Heart left ventricle (tissue), 16 donors: ENCODE measurements around the gene NFATC1. TPM values are rescaled to one million over a fixed set of nuclear protein-coding genes. Genes with fewer than 3 reads are reported as not detected.

Source experiments
- ATAC-seq, 4 donors: fragments of 200-7000 bp; cut with Tn5 transposase; one replicate each; pipeline ENCODE4 v1.9.1; 2020 to 2022; ENCODE audit warnings: moderate library complexity in 4 of 4, mild to moderate bottlenecking in 3 of 4, moderate number of reproducible peaks in 1 of 4
- DNase-seq, 5 donors: peaks; one replicate each; pipeline ENCODE4 v3.0.0-alpha.2; 2020
- H3K27ac ChIP-seq, 12 donors: fragments of 200-600 bp; sonication (generic) in 4 of 12; one replicate each; pipeline versions ENCODE4 v1.5.0 to v1.8.0; 2016 to 2022; ENCODE audit warnings: mild to moderate bottlenecking in 2 of 12
- H3K27me3 ChIP-seq, 9 donors: fragments of 200-600 bp; sonication (generic) in 2 of 9; one replicate each; pipeline versions ENCODE4 v1.5.1 to v1.8.0; 2016 to 2022; ENCODE audit warnings: mild to moderate bottlenecking in 3 of 9
- H3K36me3 ChIP-seq, 9 donors: fragments of 200-600 bp; sonication (generic) in 2 of 9; one replicate each; pipeline versions ENCODE4 v1.5.0 to v1.8.0; 2018 to 2022; ENCODE audit warnings: mild to moderate bottlenecking in 2 of 9
- H3K4me1 ChIP-seq, 12 donors: fragments of 200-600 bp; sonication (generic) in 4 of 12; one replicate each; pipeline versions ENCODE4 v1.5.0 to v1.8.0; 2016 to 2022; ENCODE audit warnings: mild to moderate bottlenecking in 3 of 12
- H3K4me3 ChIP-seq, 12 donors: fragments of 200-600 bp; sonication (generic) in 4 of 12; one replicate each; pipeline versions ENCODE4 v1.5.0 to v1.8.0; 2017 to 2022; ENCODE audit warnings: mild to moderate bottlenecking in 9 of 12, moderate library complexity in 4 of 12
- H3K9me3 ChIP-seq, 12 donors: fragments of 200-600 bp; sonication (generic) in 4 of 12; one replicate each; pipeline versions ENCODE4 v1.5.0 to v1.8.0; 2016 to 2022; ENCODE audit warnings: mild to moderate bottlenecking in 1 of 12
- POLR2A ChIP-seq, 2 donors: fragments of 450-650 bp; IDR thresholded peaks; one replicate each; pipeline ENCODE4 v1.6.1; 2017; ENCODE audit warnings: antibody characterized with exemption in 2 of 2, mild to moderate bottlenecking in 2 of 2, moderate library complexity in 2 of 2
- WGBS, 4 donors: extraction: QIAGEN DNeasy Blood & Tissue Kit in 2 of 4; methylation state at CpG; one replicate each; pipeline versions ENCODE4 v1.1.5 to v1.1.7; 2013 to 2018; 5-methylcytosine and 5-hydroxymethylcytosine counted together
- intact Hi-C, 10 donors: fragments of 100-400 bp; cut with DNase I; formaldehyde crosslinking; loops; one replicate each; pipeline versions ENCODE4 v1.11.1 to v1.14.2; 2022
- polyA plus RNA-seq, 2 donors: library from polyadenylated mRNA; stranded (reverse); fragments of 200-250 nt; gene quantifications; one replicate each; pipeline ENCODE4 v1.2.3, GENCODE V29; 2013
- total RNA-seq, 9 donors: library from RNA; depleted of rRNA in 2 of 9; stranded (reverse); fragments of >200 nt in 2 of 9; fragmentation: NEBNext Ultra II Directional in 3 of 9; extraction: Animal tissue kit (Norgen Biotek cat#: 25700) in 3 of 9; gene quantifications; one replicate each; pipeline versions ENCODE4 v1.1.0 to v1.2.4, GENCODE V29; 2016 to 2023
- TF ChIP-seq, protein P1 (sequence below), 12 donors: fragments of 200-600 bp; sonication (generic) in 4 of 12; IDR thresholded peaks; one replicate each; pipeline versions ENCODE4 v1.5.0 to v1.8.0; 2018 to 2022; ENCODE audit warnings: antibody characterized with exemption in 12 of 12, mild to moderate bottlenecking in 5 of 12
- donor health status: ischemic (EF 13 %, LVEDD 7.1; RV severe dilation, severe dysfunction).
- donor health status: healthy with polysubstance abuse.
- donor health status: DM: no; HTN: yes; CAD: no.
- donor health status: DM: no; HTN: no; CAD: no.
- donor health status: ischemic (EF 25% LVEDD 6.9; RV normal size, moderate dysfunction).
- donor health status: ischemic (EF 25% LVEDD 5.7; RV mildly dilated, moderate dysfunction).
- donor health status: healthy.
- donor health status: DM: yes; HTN: yes; CAD: no.
- donor health status: ischemic (EF 35%, LVEDD 5.7; RV mildly dilated, moderate dysfunction).
- donor health status: nonischemic (EF 11% LVEDD 7.7; RV severe dilation, severe dysfunction).
- donor health status: DM: yes; HTN: yes; CAD: no.
- donor health status: PGD.
- donor health status: ischemic (EF 29% LVEDD 5.4; RV normal size, mild dysfunction).
- donor health status: nonischemic (EF 23%, LVEDD 6.1; RV moderate dilation, normal function).

NFATC1 gene
- total and polyA plus RNA-seq, 11 donors = 6.5 to 26.7 (median 15.3) TPM

- Histone ChIP-seq H3K4me1 (peaks cover 0 to 25% (median 1%) of the 10 kb centered on the region in 12 donors), H3K27ac (no peak overlapping the region), H3K4me3 (no peak overlapping the region), H3K36me3 (peaks cover 0 to 22% (median 3%) of the 10 kb centered on the region in 9 donors), H3K9me3 (no peaks in the 10 kb centered on the region), H3K27me3 (no peaks in the 10 kb centered on the region)
- WGBS, 4 donors = 96 to 97% (median 97%) methylated on average over 30 to 36 of the region's 36 CpGs
- TF ChIP-seq, protein P1, sequence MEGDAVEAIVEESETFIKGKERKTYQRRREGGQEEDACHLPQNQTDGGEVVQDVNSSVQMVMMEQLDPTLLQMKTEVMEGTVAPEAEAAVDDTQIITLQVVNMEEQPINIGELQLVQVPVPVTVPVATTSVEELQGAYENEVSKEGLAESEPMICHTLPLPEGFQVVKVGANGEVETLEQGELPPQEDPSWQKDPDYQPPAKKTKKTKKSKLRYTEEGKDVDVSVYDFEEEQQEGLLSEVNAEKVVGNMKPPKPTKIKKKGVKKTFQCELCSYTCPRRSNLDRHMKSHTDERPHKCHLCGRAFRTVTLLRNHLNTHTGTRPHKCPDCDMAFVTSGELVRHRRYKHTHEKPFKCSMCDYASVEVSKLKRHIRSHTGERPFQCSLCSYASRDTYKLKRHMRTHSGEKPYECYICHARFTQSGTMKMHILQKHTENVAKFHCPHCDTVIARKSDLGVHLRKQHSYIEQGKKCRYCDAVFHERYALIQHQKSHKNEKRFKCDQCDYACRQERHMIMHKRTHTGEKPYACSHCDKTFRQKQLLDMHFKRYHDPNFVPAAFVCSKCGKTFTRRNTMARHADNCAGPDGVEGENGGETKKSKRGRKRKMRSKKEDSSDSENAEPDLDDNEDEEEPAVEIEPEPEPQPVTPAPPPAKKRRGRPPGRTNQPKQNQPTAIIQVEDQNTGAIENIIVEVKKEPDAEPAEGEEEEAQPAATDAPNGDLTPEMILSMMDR (IDR thresholded peaks at IDR 0.05) = no peak
- no peak for TF ChIP-seq POLR2A (IDR thresholded peaks at IDR 0.05)
- ATAC-seq = no peak
- intact Hi-C loops = no loop called here
- peak in 2 of 5 donors; percentile 5 to 49 for DNase-seq
Observed at GRCh38 chr18:79513381-79514081, 117.8 kb downstream of the NFATC1 start.

DNA sequence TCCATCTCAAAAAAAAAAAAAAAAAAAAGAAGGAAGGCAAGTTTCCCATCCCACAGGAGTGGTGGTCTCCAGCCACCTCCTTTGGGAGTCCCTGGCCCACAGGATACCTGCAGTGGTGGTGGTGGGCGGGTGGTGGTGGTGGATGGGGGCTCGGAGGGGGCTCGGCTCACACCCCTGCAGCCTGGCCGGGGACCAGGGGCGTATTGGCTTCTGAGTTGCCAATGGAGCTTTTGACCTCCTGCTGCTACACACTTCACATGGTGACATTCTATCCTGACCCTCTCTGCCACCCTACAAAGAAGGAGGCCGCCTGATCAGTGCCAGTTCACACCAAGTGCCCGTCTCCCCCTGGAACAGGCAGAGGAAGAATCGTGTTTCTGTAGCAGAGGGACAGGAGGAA lies 119.6 kb downstream of the NFATC1 start:
- no peak overlapping the region for H3K4me3 ChIP-seq
- ATAC-seq (no peak), DNase-seq (peak in 1 of 5 donors; percentile 32)
- H3K9me3 ChIP-seq = no peaks in the 10 kb centered on the region
- intact Hi-C loops = no loop called here
- no peaks in the 10 kb centered on the region for H3K27me3 ChIP-seq
- H3K36me3 ChIP-seq = peaks cover 0 to 14% (median 0%) of the 10 kb centered on the region in 9 donors
- H3K4me1 ChIP-seq = peaks cover 0 to 24% (median 5%) of the 10 kb centered on the region in 12 donors
- no peak overlapping the region for H3K27ac ChIP-seq
- WGBS, 4 donors = 82 to 86% (median 84%) methylated on average over 8 of the region's 8 CpGs
- TF ChIP-seq, protein P1 (IDR thresholded peaks at IDR 0.05) = no peak
- TF ChIP-seq POLR2A (IDR thresholded peaks at IDR 0.05) = no peak

DNA sequence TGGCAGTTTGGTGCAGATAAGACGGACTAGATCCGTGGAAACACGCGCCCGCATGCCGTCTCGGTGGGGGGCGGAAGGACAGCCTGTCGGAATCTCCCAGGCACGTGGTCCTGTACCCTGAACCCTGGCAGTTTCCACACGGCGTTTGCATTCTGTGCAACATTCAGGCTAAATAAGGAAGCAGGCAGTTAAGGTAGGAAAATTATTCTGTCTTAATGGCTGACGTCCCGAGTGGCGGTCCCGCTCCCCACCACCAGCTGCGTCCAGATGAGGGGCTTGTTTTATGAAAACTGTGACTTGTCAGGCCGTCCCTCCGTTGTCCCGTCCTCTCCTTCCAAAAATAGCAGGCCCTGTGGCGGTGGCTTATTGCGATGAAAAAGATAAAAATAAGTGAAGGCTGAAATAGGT lies 120.2 kb downstream of the NFATC1 start:
- no peaks in the 10 kb centered on the region for H3K27me3 ChIP-seq
- no peak overlapping the region for H3K4me3 ChIP-seq
- ATAC-seq (no peak), DNase-seq (peak in 1 of 5 donors; percentile 46)
- TF ChIP-seq POLR2A (IDR thresholded peaks at IDR 0.05) = no peak
- TF ChIP-seq, protein P1 (IDR thresholded peaks at IDR 0.05) = no peak
- 70 to 78% (median 72%) methylated on average over 22 of the region's 22 CpGs for WGBS, 4 donors
- no peak overlapping the region for H3K27ac ChIP-seq
- no peaks in the 10 kb centered on the region for H3K9me3 ChIP-seq
- H3K36me3 ChIP-seq = peaks cover 0 to 14% (median 0%) of the 10 kb centered on the region in 9 donors
- intact Hi-C loops = no loop called here
- H3K4me1 ChIP-seq = peaks cover 0 to 24% (median 5%) of the 10 kb centered on the region in 12 donors

- no peak for ATAC-seq
- peak in 1 of 5 donors; percentile 33 for DNase-seq
- H3K27ac ChIP-seq = peak overlapping the region in 1 of 12 donors; percentile 60
- peaks cover 0 to 24% (median 5%) of the 10 kb centered on the region in 12 donors for H3K4me1 ChIP-seq
- H3K4me3 ChIP-seq = no peak overlapping the region
- intact Hi-C loops = no loop called here
- TF ChIP-seq POLR2A (IDR thresholded peaks at IDR 0.05) = no peak
- TF ChIP-seq, protein P1 (IDR thresholded peaks at IDR 0.05) = no peak
- H3K9me3 ChIP-seq = no peaks in the 10 kb centered on the region
- H3K36me3 ChIP-seq = peaks cover 0 to 14% (median 0%) of the 10 kb centered on the region in 9 donors
- WGBS, 4 donors = 94 to 97% (median 97%) methylated on average over 20 of the region's 20 CpGs
- H3K27me3 ChIP-seq = no peaks in the 10 kb centered on the region
Observed at GRCh38 chr18:79516441-79516931, 120.8 kb downstream of the NFATC1 start.
